Mesendoderm (in vitro differentiated cells): ENCODE results near the gene KIAA1217. TPM values are rescaled to one million over a fixed set of nuclear protein-coding genes. Genes with fewer than 3 reads are reported as not detected.

Experiments
- DNase-seq: peaks from one replicate; pipeline ENCODE4 v3.0.0; 2013
- H2AK5ac ChIP-seq: 2 replicates; pipeline ENCODE4 v1.6.1; 2013; ENCODE audit warnings: low read length, inconsistent platforms
- H2BK120ac ChIP-seq: 2 replicates; pipeline ENCODE4 v1.6.1; 2013; ENCODE audit warnings: low read depth, mild to moderate bottlenecking, low read length, moderate library complexity, mixed read lengths
- H2BK15ac ChIP-seq: replicated peaks from 2 replicates; pipeline ENCODE4 v1.6.1; 2013; ENCODE audit warnings: low read depth, mild to moderate bottlenecking, moderate library complexity
- H2BK5ac ChIP-seq: 2 replicates; pipeline ENCODE4 v1.6.1; 2013; ENCODE audit warnings: low read length, inconsistent platforms
- H3K18ac ChIP-seq: 2 replicates; pipeline ENCODE4 v1.6.1; 2013; ENCODE audit warnings: mild to moderate bottlenecking, low read length, mixed read lengths
- H3K23ac ChIP-seq: one replicate; pipeline ENCODE4 v1.6.1; 2013; ENCODE audit warnings: low read length
- H3K27ac ChIP-seq: 2 replicates; pipeline ENCODE4 v1.5.1; 2013; ENCODE audit warnings: low read depth, mild to moderate bottlenecking, inconsistent platforms, low read length, moderate library complexity
- H3K27me3 ChIP-seq: 2 replicates; pipeline ENCODE4 v1.6.1; 2013; ENCODE audit warnings: low read length, control low read depth, mild to moderate bottlenecking, inconsistent platforms; ENCODE audit not compliant: insufficient read depth, poor library complexity
- H3K36me3 ChIP-seq: 2 replicates; pipeline ENCODE4 v1.6.1; 2013; ENCODE audit warnings: low read length, inconsistent platforms; ENCODE audit not compliant: control insufficient read depth, insufficient read depth
- H3K4ac ChIP-seq: one replicate; pipeline ENCODE4 v1.6.1; 2013; ENCODE audit warnings: low read depth, mild to moderate bottlenecking, low read length, moderate library complexity
- H3K4me1 ChIP-seq: 2 replicates; pipeline ENCODE4 v1.6.1; 2013; ENCODE audit warnings: low read depth, low read length, inconsistent platforms; ENCODE audit not compliant: control insufficient read depth
- H3K4me2 ChIP-seq: 2 replicates; pipeline ENCODE4 v1.6.1; 2013; ENCODE audit warnings: low read length
- H3K4me3 ChIP-seq: 2 replicates; pipeline ENCODE4 v1.5.1; 2013; ENCODE audit warnings: mild to moderate bottlenecking, low read length
- H3K56ac ChIP-seq: one replicate; pipeline ENCODE4 v1.6.1; 2013; ENCODE audit warnings: low read length
- H3K79me1 ChIP-seq: 2 replicates; pipeline ENCODE4 v1.6.1; 2013; ENCODE audit warnings: low read length, inconsistent platforms
- H3K79me2 ChIP-seq: 2 replicates; pipeline ENCODE4 v1.6.1; 2013; ENCODE audit warnings: mild to moderate bottlenecking, low read length; ENCODE audit not compliant: control insufficient read depth, insufficient read depth
- H3K9ac ChIP-seq: 2 replicates; pipeline ENCODE4 v1.6.1; 2013; ENCODE audit warnings: low read length, inconsistent platforms
- H4K5ac ChIP-seq: one replicate; pipeline ENCODE4 v1.6.1; 2013; ENCODE audit warnings: low read length
- H4K8ac ChIP-seq: one replicate; pipeline ENCODE4 v1.6.1; 2013; ENCODE audit warnings: low read depth, mild to moderate bottlenecking, control low read depth, low read length, moderate library complexity
- WGBS: extraction: QIAGEN DNeasy Blood & Tissue Kit; methylation state at CpG from one replicate; pipeline ENCODE4 v1.1.7; 2013; ENCODE audit warnings: low lambda C conversion rate, missing lambda C conversion rate; ENCODE audit not compliant: insufficient coverage; ENCODE audit errors: extremely low coverage; 5-methylcytosine and 5-hydroxymethylcytosine counted together
- polyA plus RNA-seq, 2 experiments: library from polyadenylated mRNA; stranded (reverse); fragments of 200-250 nt; gene quantifications; one replicate each; pipeline ENCODE4 v1.2.3, GENCODE V29; 2013

Gene KIAA1217, protein sequence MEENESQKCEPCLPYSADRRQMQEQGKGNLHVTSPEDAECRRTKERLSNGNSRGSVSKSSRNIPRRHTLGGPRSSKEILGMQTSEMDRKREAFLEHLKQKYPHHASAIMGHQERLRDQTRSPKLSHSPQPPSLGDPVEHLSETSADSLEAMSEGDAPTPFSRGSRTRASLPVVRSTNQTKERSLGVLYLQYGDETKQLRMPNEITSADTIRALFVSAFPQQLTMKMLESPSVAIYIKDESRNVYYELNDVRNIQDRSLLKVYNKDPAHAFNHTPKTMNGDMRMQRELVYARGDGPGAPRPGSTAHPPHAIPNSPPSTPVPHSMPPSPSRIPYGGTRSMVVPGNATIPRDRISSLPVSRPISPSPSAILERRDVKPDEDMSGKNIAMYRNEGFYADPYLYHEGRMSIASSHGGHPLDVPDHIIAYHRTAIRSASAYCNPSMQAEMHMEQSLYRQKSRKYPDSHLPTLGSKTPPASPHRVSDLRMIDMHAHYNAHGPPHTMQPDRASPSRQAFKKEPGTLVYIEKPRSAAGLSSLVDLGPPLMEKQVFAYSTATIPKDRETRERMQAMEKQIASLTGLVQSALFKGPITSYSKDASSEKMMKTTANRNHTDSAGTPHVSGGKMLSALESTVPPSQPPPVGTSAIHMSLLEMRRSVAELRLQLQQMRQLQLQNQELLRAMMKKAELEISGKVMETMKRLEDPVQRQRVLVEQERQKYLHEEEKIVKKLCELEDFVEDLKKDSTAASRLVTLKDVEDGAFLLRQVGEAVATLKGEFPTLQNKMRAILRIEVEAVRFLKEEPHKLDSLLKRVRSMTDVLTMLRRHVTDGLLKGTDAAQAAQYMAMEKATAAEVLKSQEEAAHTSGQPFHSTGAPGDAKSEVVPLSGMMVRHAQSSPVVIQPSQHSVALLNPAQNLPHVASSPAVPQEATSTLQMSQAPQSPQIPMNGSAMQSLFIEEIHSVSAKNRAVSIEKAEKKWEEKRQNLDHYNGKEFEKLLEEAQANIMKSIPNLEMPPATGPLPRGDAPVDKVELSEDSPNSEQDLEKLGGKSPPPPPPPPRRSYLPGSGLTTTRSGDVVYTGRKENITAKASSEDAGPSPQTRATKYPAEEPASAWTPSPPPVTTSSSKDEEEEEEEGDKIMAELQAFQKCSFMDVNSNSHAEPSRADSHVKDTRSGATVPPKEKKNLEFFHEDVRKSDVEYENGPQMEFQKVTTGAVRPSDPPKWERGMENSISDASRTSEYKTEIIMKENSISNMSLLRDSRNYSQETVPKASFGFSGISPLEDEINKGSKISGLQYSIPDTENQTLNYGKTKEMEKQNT (N-terminal part only)
- 4.2 TPM for polyA plus RNA-seq (2013, experiment 1 of 2)
- polyA plus RNA-seq (2013, experiment 2 of 2): 4.3 TPM

DNA sequence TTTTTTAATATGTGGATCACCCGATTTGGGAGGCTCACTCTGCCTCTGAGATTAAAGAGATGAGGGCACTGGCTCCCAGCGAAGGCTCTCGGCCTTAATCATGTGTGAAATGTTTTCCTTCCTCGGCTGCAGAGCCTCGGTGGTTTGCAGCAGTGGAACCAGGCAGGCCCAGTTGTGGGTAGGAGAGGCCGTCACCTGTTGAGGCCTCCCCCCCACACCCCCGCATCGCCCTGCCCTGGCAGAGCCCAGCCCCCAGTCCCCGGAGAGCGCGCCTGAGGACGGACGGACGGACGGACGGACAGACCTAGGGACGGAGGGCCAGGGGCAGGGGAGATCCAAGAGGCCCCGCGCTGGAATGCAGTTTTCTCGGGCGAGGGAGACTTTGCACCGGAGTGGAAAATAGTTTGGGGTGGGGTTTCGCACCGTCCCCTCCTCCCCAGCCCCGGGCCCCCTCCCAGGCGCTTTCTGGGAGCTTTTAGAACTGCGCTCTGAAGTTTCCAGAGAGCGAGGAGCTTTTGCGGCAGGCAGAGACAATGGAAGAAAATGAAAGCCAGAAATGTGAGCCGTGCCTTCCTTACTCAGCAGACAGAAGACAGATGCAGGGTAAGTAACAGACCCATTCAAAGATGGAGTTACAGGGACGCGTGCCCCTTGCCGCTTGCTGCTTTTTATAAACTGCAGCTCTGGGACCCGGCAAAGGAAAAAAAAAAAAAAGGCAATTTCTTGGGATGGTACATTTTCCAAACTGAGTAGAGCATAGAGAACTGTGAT, at the start of gene KIAA1217:
Gene KIAA1217, plus strand, starts transcription at position 478 of the 771 bp plus-strand sequence. Its CDS starts 56 bp downstream, at position 534.
- Histone ChIP-seq H3K4me3 (peak within 1 kb of the TSS; percentile 27), H2BK5ac (no peak within 1 kb of the TSS), H3K79me2 (no peaks in the 10 kb centered on the region), H3K18ac (peak within 1 kb of the TSS; percentile 87), H3K56ac (peak within 1 kb of the TSS; percentile 70), H3K9ac (peak within 1 kb of the TSS; percentile 60), H3K27ac (peak within 1 kb of the TSS; percentile 88), H2BK15ac (peak within 1 kb of the TSS; percentile 42), H3K79me1 (no peaks in the 10 kb centered on the region), H3K27me3 (no peaks in the 10 kb centered on the region), H3K23ac (peak within 1 kb of the TSS; percentile 15), H3K36me3 (no peaks in the 10 kb centered on the region), H3K4me1 (peaks cover 2% of the 10 kb centered on the region), H4K8ac (peak within 1 kb of the TSS; percentile 76), H3K4ac (peak within 1 kb of the TSS; percentile 90), H3K4me2 (peak within 1 kb of the TSS; percentile 48), H2BK120ac (no peak within 1 kb of the TSS), H2AK5ac (no peak within 1 kb of the TSS), H4K5ac (no peak within 1 kb of the TSS)
- DNase-seq: peak; percentile 87
- no CpG with 5 or more reads among the region's 34 CpGs for WGBS

- Histone ChIP-seq H3K23ac (no peak overlapping the region), H3K4ac (no peak overlapping the region), H2BK120ac (no peak overlapping the region), H3K36me3 (no peaks in the 10 kb centered on the region), H2BK5ac (no peak overlapping the region), H4K8ac (no peak overlapping the region), H2BK15ac (no peak overlapping the region), H4K5ac (no peak overlapping the region), H3K79me2 (no peaks in the 10 kb centered on the region), H3K18ac (no peak overlapping the region), H2AK5ac (no peak overlapping the region), H3K4me3 (no peak overlapping the region), H3K27ac (no peak overlapping the region), H3K9ac (no peak overlapping the region), H3K4me1 (no peaks in the 10 kb centered on the region), H3K56ac (no peak overlapping the region), H3K79me1 (no peaks in the 10 kb centered on the region), H3K27me3 (no peaks in the 10 kb centered on the region), H3K4me2 (no peak overlapping the region)
- WGBS: no CpG with 5 or more reads among the region's 4 CpGs
- DNase-seq: no peak
Observed at GRCh38 chr10:24162206-24162985, 46.5 kb upstream of the KIAA1217 start.

- Histone ChIP-seq H3K4me1 (no peaks in the 10 kb centered on the region), H2BK5ac (no peak overlapping the region), H3K79me2 (no peaks in the 10 kb centered on the region), H3K9ac (no peak overlapping the region), H3K23ac (no peak overlapping the region), H3K79me1 (no peaks in the 10 kb centered on the region), H3K27me3 (no peaks in the 10 kb centered on the region), H3K4ac (no peak overlapping the region), H3K18ac (no peak overlapping the region), H3K56ac (no peak overlapping the region), H4K8ac (no peak overlapping the region), H3K4me3 (no peak overlapping the region), H4K5ac (no peak overlapping the region), H3K27ac (no peak overlapping the region), H3K4me2 (no peak overlapping the region), H3K36me3 (no peaks in the 10 kb centered on the region), H2BK15ac (no peak overlapping the region), H2AK5ac (no peak overlapping the region), H2BK120ac (no peak overlapping the region)
- no peak for DNase-seq
- no CpG with 5 or more reads among the region's 2 CpGs for WGBS
Observed at GRCh38 chr10:24163485-24163884, 45.5 kb upstream of the KIAA1217 start.

GRCh38 chr10:24168258-24169170, 40.4 kb upstream of the KIAA1217 start:
- DNase-seq: no peak
- H3K4me2 ChIP-seq: no peak overlapping the region
- H2BK120ac ChIP-seq: no peak overlapping the region
- no peak overlapping the region for H2BK5ac ChIP-seq
- H2BK15ac ChIP-seq: no peak overlapping the region
- H3K18ac ChIP-seq: no peak overlapping the region
- H3K27me3 ChIP-seq: no peaks in the 10 kb centered on the region
- no peak overlapping the region for H4K8ac ChIP-seq
- no peak overlapping the region for H3K56ac ChIP-seq
- H3K27ac ChIP-seq: no peak overlapping the region
- H3K4me3 ChIP-seq: no peak overlapping the region
- H3K9ac ChIP-seq: no peak overlapping the region
- no peaks in the 10 kb centered on the region for H3K4me1 ChIP-seq
- H3K4ac ChIP-seq: no peak overlapping the region
- no CpG with 5 or more reads among the region's 5 CpGs for WGBS
- no peaks in the 10 kb centered on the region for H3K79me1 ChIP-seq
- H4K5ac ChIP-seq: no peak overlapping the region
- H3K79me2 ChIP-seq: no peaks in the 10 kb centered on the region
- H3K36me3 ChIP-seq: no peaks in the 10 kb centered on the region
- no peak overlapping the region for H2AK5ac ChIP-seq
- H3K23ac ChIP-seq: no peak overlapping the region
